GM12878 (cell line): ENCODE data around the gene KHK. TPM values are rescaled to one million over a fixed set of nuclear protein-coding genes. Genes with fewer than 3 reads are reported as not detected.

ENCODE experiments used
- ATAC-seq: fragments of 200-7000 bp; cut with Tn5 transposase; 3 replicates; pipeline ENCODE4 v1.9.1; 2020; ENCODE audit warnings: mild to moderate bottlenecking, moderate library complexity
- BruUV-seq: library from RNA; stranded (reverse); fragments of 400-500 nt; replicated peaks from 2 replicates; lab custom pipeline; 2021; lab: Mats Ljungman, UMichigan
- CTCF ChIA-PET: fragments of 300-600 bp; sonication (Branson Sonifier 250); formaldehyde crosslinking; extraction: SDS; loops from one replicate; lab custom pipeline; 2021; ENCODE audit warnings: inconsistent platforms; lab: Yijun Ruan, JAX
- POLR2A ChIA-PET: fragments of 350-600 bp; formaldehyde crosslinking; extraction: SDS; loops from one replicate; lab custom pipeline; 2021; ENCODE audit warnings: inconsistent platforms; lab: Charles Lee
- RAD21 ChIA-PET: fragments of 300-600 bp; sonication (Branson Sonifier 250); formaldehyde crosslinking; loops from one replicate; lab custom pipeline; 2023; ENCODE audit warnings: antibody characterized with exemption; ENCODE audit not compliant: unreplicated experiment; lab: Charles Lee
- SMC1A ChIA-PET: fragments of 300-600 bp; sonication (Branson Sonifier 250); formaldehyde crosslinking; loops from one replicate; lab custom pipeline; 2023; ENCODE audit not compliant: unreplicated experiment, uncharacterized antibody; lab: Charles Lee
- DNase-seq: peaks from one replicate; pipeline ENCODE4 v3.0.0-alpha.2; 2011; ENCODE audit warnings: low read depth, low spot score
- FAIRE-seq: peaks from 3 replicates; lab custom pipeline; 2011; peaks lifted over from hg19 to GRCh38; lab: Jason Lieb, UNC
- H2AFZ ChIP-seq: 2 replicates; pipeline ENCODE4 v1.6.0; 2011; ENCODE audit warnings: low read depth, low read length, control low read depth; ENCODE audit not compliant: control insufficient read depth
- H3K27ac ChIP-seq: 2 replicates; pipeline ENCODE4 v1.5.1; 2011; ENCODE audit warnings: control low read depth; ENCODE audit not compliant: control insufficient read depth, insufficient read depth
- H3K27me3 ChIP-seq, 2 experiments: replicated peaks in 1 of 2; 2 replicates each; pipeline versions ENCODE4 v1.6.0 to v1.6.1; 2011; ENCODE audit warnings: low read length in 1 of 2; ENCODE audit not compliant: control insufficient read depth in 2 of 2, insufficient read depth in 2 of 2
- H3K36me3 ChIP-seq, 2 experiments: 2 replicates each; pipeline ENCODE4 v1.5.1; 2011; ENCODE audit warnings: low read length in 1 of 2; ENCODE audit not compliant: control insufficient read depth in 2 of 2, insufficient read depth in 2 of 2
- H3K4me1 ChIP-seq: 2 replicates; pipeline ENCODE4 v1.6.1; 2011; ENCODE audit warnings: mild to moderate bottlenecking, low read length, moderate library complexity, mixed read lengths; ENCODE audit not compliant: control insufficient read depth, insufficient read depth
- H3K4me2 ChIP-seq: 2 replicates; pipeline ENCODE4 v1.6.0; 2011; ENCODE audit warnings: control low read depth; ENCODE audit not compliant: control insufficient read depth, insufficient read depth
- H3K4me3 ChIP-seq: fragments of 200-600 bp; sonication (generic); 2 replicates; pipeline ENCODE4 v1.5.1; 2016
- H3K79me2 ChIP-seq: 2 replicates; pipeline ENCODE4 v1.6.0; 2011; ENCODE audit warnings: low read length; ENCODE audit not compliant: control insufficient read depth, insufficient read depth
- H3K9ac ChIP-seq: 2 replicates; pipeline ENCODE4 v1.8.0; 2011; ENCODE audit warnings: low read length, control low read depth, mixed read lengths; ENCODE audit not compliant: control insufficient read depth, insufficient read depth
- H3K9me3 ChIP-seq: replicated peaks from 3 replicates; pipeline ENCODE4 v1.5.1; 2011; ENCODE audit warnings: mild to moderate bottlenecking, low read length; ENCODE audit not compliant: control insufficient read depth, insufficient read depth
- H4K20me1 ChIP-seq: 2 replicates; pipeline ENCODE4 v1.6.0; 2011; ENCODE audit not compliant: control insufficient read depth, insufficient read depth
- CBFB ChIP-seq: IDR thresholded peaks from 2 replicates; pipeline ENCODE4 v1.6.1; 2016; ENCODE audit warnings: antibody characterized with exemption, low read depth
- DPF2 ChIP-seq: fragments of 450-650 bp; IDR thresholded peaks from 2 replicates; pipeline ENCODE4 v1.6.1; 2017; ENCODE audit warnings: mild to moderate bottlenecking
- HDAC6 ChIP-seq: fragments of 200-600 bp; sonication (generic); IDR thresholded peaks from one replicate; pipeline ENCODE4 v1.8.0; 2017; ENCODE audit warnings: antibody characterized with exemption; ENCODE audit not compliant: unreplicated experiment
- HDGF ChIP-seq: fragments of 450-650 bp; IDR thresholded peaks from 2 replicates; pipeline ENCODE4 v1.6.1; 2016; ENCODE audit warnings: antibody characterized with exemption
- MXI1 ChIP-seq: fragments of 150-350 bp; IDR thresholded peaks from 2 replicates; pipeline ENCODE4 v1.6.1; 2011; ENCODE audit warnings: low read depth, mild to moderate bottlenecking, inconsistent platforms, low read length, improper control_type of control experiment
- MYC ChIP-seq: IDR thresholded peaks from 2 replicates; pipeline ENCODE4 v1.6.1; 2011; ENCODE audit warnings: mild to moderate bottlenecking, low read length, moderate library complexity, inconsistent platforms; ENCODE audit not compliant: insufficient read depth, insufficient replicate concordance, insufficient read length, severe bottlenecking
- TCF7 ChIP-seq: IDR thresholded peaks from 2 replicates; pipeline ENCODE4 v1.6.1; 2014; ENCODE audit warnings: antibody characterized with exemption, borderline replicate concordance
- YBX1 ChIP-seq: fragments of 450-650 bp; IDR thresholded peaks from 2 replicates; pipeline ENCODE4 v1.6.1; 2016; ENCODE audit warnings: antibody characterized with exemption
- ZNF207 ChIP-seq: fragments of 450-650 bp; IDR thresholded peaks from 2 replicates; pipeline ENCODE4 v1.6.1; 2014; ENCODE audit warnings: antibody characterized with exemption, mild to moderate bottlenecking, borderline replicate concordance
- ZZZ3 ChIP-seq: IDR thresholded peaks from 2 replicates; pipeline ENCODE4 v1.6.1; 2011; ENCODE audit warnings: low read depth; ENCODE audit not compliant: control insufficient read depth, insufficient read length
- WGBS: methylation state at CpG from one replicate; pipeline ENCODE4 v1.1.6; 2016; ENCODE audit warnings: low lambda C conversion rate; ENCODE audit not compliant: insufficient replicate concordance, insufficient coverage; ENCODE audit errors: missing lambda C conversion rate; 5-methylcytosine and 5-hydroxymethylcytosine counted together
- in situ Hi-C: fragments of 300-500 bp; cut with MboI; formaldehyde crosslinking; loops from 9 replicates; pipeline ENCODE4 v1.14.3; 2018; ENCODE audit warnings: mixed read lengths
- intact Hi-C: fragments of 100-400 bp; cut with micrococcal nuclease; formaldehyde crosslinking; loops from one replicate; pipeline ENCODE4 v1.14.2; 2022; ENCODE audit not compliant: unreplicated experiment
- polyA plus RNA-seq, 11 experiments: library from polyadenylated mRNA; depleted of rRNA in 4 of 11; unstranded in 6 of 11; stranded (reverse) in 5 of 11; fragments of >200 nt; fragmentation: Nextera tagmentation in 4 of 11; fragmentation: Illumina TruSeq in 1 of 11; extraction: Ambion mirVana in 4 of 11; extraction: Trizol in 1 of 11; gene quantifications; 1 replicate in 1 of 11; 2 replicates in 10 of 11; pipeline versions ENCODE4 v1.2.1 to v1.2.3, GENCODE V29; 2011 to 2016; ENCODE audit warnings: inconsistent platforms in 2 of 11, missing spikeins in 2 of 11, low read depth in 1 of 11
- total RNA-seq, 4 experiments: library from RNA; depleted of rRNA in 3 of 4; stranded (reverse); fragments of >200 nt in 3 of 4; fragmentation: Illumina TruSeq in 1 of 4; extraction: Trizol in 1 of 4; gene quantifications; 2 replicates each; pipeline versions ENCODE4 v1.2.1 to v1.2.3, GENCODE V29; 2013 to 2021
- TF ChIP-seq, protein P1 (sequence below): fragments of 150-350 bp; IDR thresholded peaks from 2 replicates; pipeline ENCODE4 v1.6.1; 2016; ENCODE audit warnings: low read depth, low read length
- TF ChIP-seq, protein P2 (sequence below): fragments of 450-650 bp; IDR thresholded peaks from 2 replicates; pipeline ENCODE4 v1.6.1; 2017; ENCODE audit warnings: antibody characterized with exemption, mild to moderate bottlenecking, moderate library complexity

KHK gene
- total and polyA plus RNA-seq, 10 of the 15 experiments (the other 5 are each of a cell fraction or from before 2014, with no cell fraction given) = 0.31 to 11.8 (median 3.9) TPM

DNA sequence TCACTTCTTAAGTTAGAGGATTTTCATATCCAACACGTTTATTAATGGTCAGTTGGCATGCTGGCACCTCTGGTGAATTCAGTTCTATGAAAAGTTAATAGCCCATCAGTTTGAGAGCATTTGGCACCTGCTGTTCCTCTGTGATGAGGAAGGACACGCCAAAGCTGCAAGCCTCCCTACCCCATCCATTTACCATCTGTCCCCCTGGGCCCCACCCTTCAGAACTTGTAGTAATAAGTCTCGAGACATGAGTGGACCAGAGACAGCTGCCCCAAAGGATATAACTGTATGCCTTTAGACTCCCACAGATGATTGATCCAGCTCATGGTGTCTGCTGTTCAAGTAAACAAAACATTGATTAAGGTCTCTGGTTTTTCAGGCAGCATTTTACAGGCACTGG is 21.4 kb upstream of the KHK start:
- no peak overlapping the region for H3K4me3 ChIP-seq
- ChIA-PET SMC1A (interaction anchor here (1.5 to 1.8 kb wide), 2 partner anchors 9 to 40 kb away, joined by 3 to 6 read pairs; no protein-coding TSS in a partner anchor), RAD21 (no interaction called here), CTCF (interaction anchor here (1.1 to 2.4 kb wide), 3 partner anchors 11 to 103 kb away, joined by 3 to 7 read pairs (median 5); partner anchors contain the start of gene AGBL5), POLR2A (interaction anchor here (12.2 kb wide), 1 partner anchor 12 kb away, joined by 139 read pairs; the partner anchor contains the start of gene AGBL5)
- no peaks in the 10 kb centered on the region for H3K27me3 ChIP-seq
- no peaks in the 10 kb centered on the region for H4K20me1 ChIP-seq
- in situ Hi-C loops (no loop called here), intact Hi-C loops (no loop called here)
- no peak for ATAC-seq
- H3K79me2 ChIP-seq = peaks cover 18% of the 10 kb centered on the region
- H3K4me2 ChIP-seq = no peak overlapping the region
- WGBS = 96% methylated on average over 3 of the region's 3 CpGs
- H3K27ac ChIP-seq = no peak overlapping the region
- H3K9ac ChIP-seq = no peak overlapping the region
- peaks cover 3 to 24% of the 10 kb centered on the region in 2 experiments; a peak in 3 of 4 replicates for H3K36me3 ChIP-seq
- no peaks in the 10 kb centered on the region for H3K9me3 ChIP-seq
- H3K4me1 ChIP-seq = peaks cover 3% of the 10 kb centered on the region
- H2AFZ ChIP-seq = no peak overlapping the region
- no peak for FAIRE-seq
- no TSS peak for BruUV-seq
- no peak for DNase-seq
- TF ChIP-seq DPF2 (no peak), HDGF (no peak), CBFB (no peak), MYC (no peak), ZNF207 (no peak), ZZZ3 (no peak), HDAC6 (no peak), TCF7 (no peak), MXI1 (no peak), YBX1 (no peak)
- TF ChIP-seq, protein P1, sequence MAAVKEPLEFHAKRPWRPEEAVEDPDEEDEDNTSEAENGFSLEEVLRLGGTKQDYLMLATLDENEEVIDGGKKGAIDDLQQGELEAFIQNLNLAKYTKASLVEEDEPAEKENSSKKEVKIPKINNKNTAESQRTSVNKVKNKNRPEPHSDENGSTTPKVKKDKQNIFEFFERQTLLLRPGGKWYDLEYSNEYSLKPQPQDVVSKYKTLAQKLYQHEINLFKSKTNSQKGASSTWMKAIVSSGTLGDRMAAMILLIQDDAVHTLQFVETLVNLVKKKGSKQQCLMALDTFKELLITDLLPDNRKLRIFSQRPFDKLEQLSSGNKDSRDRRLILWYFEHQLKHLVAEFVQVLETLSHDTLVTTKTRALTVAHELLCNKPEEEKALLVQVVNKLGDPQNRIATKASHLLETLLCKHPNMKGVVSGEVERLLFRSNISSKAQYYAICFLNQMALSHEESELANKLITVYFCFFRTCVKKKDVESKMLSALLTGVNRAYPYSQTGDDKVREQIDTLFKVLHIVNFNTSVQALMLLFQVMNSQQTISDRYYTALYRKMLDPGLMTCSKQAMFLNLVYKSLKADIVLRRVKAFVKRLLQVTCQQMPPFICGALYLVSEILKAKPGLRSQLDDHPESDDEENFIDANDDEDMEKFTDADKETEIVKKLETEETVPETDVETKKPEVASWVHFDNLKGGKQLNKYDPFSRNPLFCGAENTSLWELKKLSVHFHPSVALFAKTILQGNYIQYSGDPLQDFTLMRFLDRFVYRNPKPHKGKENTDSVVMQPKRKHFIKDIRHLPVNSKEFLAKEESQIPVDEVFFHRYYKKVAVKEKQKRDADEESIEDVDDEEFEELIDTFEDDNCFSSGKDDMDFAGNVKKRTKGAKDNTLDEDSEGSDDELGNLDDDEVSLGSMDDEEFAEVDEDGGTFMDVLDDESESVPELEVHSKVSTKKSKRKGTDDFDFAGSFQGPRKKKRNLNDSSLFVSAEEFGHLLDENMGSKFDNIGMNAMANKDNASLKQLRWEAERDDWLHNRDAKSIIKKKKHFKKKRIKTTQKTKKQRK = no peak
- TF ChIP-seq, protein P2, sequence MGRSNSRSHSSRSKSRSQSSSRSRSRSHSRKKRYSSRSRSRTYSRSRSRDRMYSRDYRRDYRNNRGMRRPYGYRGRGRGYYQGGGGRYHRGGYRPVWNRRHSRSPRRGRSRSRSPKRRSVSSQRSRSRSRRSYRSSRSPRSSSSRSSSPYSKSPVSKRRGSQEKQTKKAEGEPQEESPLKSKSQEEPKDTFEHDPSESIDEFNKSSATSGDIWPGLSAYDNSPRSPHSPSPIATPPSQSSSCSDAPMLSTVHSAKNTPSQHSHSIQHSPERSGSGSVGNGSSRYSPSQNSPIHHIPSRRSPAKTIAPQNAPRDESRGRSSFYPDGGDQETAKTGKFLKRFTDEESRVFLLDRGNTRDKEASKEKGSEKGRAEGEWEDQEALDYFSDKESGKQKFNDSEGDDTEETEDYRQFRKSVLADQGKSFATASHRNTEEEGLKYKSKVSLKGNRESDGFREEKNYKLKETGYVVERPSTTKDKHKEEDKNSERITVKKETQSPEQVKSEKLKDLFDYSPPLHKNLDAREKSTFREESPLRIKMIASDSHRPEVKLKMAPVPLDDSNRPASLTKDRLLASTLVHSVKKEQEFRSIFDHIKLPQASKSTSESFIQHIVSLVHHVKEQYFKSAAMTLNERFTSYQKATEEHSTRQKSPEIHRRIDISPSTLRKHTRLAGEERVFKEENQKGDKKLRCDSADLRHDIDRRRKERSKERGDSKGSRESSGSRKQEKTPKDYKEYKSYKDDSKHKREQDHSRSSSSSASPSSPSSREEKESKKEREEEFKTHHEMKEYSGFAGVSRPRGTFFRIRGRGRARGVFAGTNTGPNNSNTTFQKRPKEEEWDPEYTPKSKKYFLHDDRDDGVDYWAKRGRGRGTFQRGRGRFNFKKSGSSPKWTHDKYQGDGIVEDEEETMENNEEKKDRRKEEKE = no peak
